ENCODE results near the gene UTP14C.
A peak's percentile ranks its signal among the peaks of the same experiment; 100 is the strongest.
"Not testable (repeated sequence)": the region's sequence is repeated elsewhere in the genome, so short reads cannot be mapped to it uniquely, and the experiment has no call there.

The UTP14C gene

DNA sequence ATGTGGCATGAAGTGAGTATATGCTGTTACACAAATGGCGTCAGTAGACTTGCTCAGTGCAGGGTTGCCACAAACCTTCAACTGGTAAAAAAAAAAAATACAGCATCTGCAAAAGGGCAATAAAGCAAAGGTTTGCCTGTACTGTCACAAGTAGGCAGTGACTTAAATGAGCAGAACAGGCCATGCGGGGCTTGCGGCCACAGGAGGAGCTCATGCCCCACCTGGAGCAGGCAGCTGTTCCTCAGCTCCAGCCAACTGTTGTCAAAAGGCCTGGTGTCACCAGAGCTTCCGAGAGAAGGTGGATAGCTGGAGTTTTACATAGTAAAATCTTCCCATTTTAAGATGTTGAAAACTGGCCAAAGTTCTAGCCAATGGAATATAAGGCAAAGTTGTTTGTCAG lies 20.9 kb upstream of the UTP14C start:
- no peak for DNase-seq

DNA sequence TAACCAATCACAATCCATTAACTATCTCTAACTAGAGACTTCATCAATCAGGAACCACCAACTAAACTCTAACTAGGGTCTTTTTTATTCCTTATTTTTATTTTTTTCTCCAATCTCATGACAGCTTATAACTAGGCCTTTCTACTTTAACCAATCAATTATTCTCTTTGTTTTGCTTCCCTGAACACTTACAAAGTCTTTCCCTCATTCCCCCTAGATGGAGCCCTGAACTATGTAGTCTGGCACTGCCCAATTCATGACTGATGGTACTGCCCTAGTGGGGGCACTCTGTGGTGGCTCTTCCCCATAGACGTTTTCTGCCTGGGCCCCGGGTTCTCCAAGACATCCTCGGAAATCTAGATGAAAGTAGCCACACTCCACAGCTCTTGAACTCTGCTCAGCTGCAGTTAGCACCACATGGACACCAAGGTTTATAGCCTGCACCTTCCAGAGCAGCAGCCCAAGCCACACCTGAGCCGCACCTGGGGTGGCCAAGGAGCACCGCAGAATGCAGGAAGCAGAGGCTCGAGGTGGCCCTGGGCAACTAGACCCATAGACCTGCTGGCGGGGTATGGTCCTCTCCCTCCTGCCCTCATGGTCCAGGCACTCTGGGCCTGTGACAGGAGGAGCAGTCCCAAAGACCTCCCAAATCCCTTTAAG lies 19.9 kb upstream of the UTP14C start:
- no peak for DNase-seq

DNA sequence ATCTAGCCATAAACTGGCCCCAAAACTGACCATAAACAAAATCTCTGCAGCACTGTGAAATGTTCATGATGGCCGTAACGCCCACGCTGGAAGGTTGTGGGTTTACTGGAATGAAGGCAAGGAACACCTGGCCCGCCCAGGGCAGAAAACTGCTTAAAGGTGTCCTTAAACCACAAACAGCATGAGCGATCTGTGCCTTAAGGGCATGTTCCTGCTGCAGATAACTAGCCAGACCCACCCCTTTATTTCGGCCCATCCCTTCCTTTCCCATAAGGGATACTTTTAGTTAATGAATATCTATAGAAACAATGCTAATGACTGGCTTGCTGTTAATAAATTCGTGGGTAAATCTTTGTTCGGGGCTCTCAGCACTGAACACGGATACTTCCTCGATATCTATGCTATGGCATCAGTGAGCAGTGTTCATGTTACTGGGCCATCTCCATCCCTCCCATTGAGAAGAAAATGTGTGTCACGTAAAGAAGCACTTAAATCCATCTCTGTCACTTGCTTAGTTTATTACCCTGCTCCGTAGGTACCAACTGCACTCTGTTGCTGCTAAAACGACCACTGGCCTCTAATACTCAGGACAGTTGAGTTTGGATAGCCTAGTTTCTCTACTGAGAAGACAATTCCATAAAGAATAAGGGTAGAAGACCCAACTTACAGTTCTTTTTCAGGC lies 18.5 kb upstream of the UTP14C start:
- DNase-seq: no peak

DNA sequence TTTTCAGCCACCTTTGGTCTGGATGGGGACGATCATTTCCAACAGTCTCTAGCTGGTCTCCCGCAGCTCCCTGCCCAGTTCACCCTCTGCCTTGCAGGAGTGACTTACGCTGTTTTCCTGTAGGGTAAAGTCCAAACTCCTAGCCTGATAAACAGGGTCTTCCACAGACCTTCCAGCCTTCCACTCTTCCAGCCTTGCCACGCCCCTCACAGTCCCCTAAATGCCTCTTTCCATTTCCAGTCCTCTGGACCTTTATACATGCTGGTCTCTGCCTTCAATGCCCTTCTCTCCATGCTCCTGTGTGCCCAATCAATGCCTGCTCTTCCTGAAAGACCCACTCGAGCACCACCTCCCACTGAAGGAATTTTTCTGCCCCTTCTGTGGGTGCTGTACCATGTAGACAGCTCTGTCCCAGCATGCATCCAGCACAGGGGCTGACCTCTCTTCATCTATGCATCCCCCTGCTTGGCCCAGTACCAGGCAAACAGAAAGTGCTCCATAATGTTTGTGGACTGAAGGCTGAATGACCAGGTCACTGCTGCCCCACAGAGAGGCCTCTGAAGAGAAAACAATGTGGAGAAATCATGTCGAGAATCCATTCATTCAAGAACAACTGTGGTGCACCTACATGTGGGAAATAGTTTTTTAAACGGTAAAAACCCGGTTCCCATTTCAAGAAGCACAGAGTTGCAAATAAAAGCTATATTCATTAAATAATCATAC lies 17.8 kb upstream of the UTP14C start:
- DNase-seq: no peak

DNA sequence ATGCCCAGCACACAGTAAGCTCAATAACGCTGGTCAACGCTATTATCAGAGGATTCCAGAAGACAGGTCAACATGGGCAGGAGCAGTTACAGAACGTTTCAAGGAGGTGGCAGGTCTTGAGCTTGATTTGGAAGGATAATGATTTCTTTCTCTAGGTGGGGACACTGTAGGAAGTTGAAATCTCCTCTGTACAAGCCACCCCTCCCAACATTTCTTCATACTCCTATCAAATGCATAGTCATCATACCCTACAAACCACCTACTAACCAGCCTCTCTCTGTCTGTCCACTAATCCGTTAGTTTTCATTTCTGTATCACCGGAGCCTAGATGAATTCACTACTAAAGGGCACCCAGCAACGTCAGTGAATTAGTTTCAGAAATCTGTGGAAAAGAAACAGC lies 14.5 kb upstream of the UTP14C start:
- DNase-seq: no peak

DNA sequence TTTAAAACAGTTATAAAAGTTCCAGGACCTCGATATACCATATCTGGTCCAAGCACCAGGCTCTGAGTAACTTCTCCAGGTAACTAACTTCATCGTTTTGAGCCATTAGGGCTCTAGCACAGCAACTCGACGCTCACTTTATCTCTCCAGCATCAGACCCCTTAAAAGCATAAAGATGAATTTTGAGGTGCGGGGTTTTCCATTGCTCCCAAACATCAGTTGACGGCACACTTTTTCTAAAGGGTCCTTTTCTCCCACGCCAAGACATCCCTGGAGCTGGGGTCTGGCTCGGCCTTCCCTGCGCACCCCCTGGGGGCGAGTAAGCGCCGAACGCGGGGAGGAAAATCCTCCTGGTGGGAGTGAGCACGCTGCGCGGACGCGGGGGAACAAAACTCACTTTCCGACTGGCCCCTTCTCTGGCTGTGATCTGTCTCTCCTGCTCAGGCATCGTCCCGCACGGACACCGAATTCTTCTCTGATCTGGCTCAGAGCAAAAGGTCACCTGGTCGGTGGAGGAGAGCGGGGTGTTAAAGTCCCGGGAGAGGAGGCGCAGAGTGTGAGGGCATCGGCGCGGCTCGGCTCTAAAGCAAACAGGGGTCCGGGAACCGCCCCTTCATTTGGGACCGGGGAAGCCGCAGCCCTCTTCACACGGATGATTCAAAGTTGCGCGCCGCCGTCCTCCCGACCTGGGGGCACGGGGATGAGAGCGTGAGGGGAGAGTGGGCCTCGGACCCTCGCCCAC lies 13.4 kb upstream of the UTP14C start, which contains the start of gene ATP7B:
Gene ATP7B (minus strand): TSS at position 561 of the 742 bp plus-strand sequence. CDS start 113 bp downstream, at position 448.
- DNase-seq: peak; percentile 3

DNA sequence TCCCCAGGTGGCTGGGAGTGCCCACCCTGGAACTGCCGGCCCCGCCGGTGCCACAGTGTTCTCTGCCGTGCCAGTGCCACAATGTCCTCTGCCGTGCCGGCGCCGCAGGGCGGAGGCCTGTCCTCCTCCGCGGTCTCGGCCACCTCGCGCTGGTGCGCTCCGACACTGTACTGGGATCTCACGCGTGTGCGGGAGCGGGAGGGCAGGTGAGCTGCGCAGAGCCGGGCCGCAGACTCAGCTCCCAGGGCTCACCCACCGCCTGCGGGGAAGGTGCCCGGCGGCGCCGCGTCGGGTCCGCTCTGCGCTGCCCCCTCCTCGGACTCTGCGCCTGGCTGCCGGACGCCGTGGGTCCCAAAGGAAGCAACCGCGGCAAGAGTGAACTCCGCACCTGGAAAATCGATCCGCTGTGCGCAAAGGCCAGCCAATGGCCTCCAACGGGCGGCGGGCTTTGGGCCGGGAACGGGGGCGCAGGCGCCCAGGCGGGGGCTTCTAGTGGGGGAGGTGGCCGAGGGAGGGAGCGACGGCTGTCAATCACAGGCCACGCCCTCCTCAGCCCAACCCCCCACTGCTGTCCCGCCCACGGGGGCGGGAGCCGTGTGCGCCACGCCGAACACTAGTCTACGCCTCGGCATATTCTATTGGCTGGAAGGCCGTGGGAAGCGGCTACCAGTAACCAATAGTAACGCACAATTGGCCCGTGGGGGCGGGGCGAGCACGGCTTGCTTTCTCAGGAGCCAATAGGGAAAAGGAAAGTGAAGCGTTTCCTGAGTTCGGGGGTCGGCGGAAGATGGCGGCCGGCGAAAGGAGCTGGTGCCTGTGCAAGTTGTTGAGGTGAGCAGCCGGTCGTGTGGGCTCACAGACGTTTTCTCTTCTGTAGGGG lies 12.6 kb upstream of the UTP14C start, which contains the start of gene ALG11:
Gene ALG11 (plus strand): TSS at position 767 of the 880 bp plus-strand sequence. CDS start 21 bp downstream, at position 788.
- DNase-seq: peak; percentile 99

DNA sequence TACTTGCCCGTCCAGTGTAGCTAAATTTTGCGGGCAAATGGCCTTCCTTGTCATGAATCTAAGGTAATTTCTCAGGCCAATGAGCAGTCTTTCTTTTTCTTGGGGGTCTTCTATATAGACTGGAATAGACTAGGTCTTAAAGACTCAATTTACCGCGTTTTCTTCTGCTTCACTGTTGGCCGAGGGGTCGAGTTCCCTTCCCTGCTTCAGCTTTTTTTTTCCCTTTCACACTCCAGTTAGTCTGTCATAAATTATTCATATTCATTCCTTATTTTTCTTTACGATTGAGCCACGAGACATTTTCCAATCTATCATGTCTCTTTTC lies 12.0 kb upstream of the UTP14C start:
- no peak for DNase-seq

DNA sequence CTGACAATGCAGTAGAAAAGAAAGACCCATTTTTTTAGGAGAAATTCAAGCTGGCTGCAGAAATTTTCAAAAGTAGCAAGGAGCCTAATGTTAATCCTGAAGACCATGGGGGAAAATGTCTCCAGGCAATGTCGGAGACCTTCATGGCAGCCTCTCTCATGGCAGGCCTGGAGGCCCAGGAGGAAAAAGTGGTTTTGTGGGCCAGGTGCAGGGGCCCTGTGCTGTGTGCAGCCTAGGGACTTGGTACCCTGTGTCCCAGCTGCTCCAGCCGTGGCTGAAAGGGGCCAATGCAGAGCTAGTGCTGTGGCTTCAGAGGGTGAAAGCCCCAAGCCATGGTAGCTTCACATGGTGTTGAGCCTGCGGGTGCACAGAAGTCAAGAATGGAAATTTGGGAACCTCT lies 8.2 kb upstream of the UTP14C start:
- DNase-seq: no peak

DNA sequence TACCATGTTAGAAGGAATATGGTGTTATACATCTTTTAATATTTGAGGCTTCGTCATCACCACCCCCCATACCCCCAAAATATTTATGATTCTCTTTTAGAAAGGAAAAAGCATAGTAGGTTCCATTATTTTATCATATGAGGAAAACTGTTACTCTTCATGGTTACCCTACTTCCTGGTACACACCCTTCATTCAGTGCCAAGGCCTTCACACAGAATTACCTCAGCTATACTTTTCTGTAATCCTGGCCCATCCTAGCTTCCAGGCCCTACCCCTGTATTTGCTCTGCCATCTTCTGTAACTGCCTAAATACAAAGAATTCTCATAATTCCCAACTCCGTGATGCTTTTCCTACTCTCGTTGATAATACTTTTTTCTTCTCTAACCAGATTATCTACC lies 4.3 kb upstream of the UTP14C start:
- no peak for DNase-seq

DNA sequence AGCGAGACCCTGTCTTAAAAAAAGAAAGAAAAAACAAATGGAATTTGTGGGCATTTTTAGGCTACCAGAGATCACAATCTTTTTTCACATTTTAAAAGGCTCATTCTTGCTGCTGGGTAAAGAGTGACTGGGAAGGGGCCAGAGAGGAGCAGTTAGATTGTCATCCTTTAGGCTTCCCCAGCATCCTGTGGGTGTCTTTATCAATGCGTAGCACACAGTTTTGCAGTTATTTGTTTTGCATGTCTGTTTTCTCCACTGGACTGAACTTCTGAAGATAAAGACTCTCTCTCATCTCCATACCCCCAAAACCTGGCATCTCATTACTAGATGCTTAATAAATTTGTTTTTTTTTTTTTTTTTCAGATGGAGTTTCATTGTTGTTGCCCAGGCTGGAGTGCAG lies 2.1 kb upstream of the UTP14C start:
- no peak for DNase-seq

DNA sequence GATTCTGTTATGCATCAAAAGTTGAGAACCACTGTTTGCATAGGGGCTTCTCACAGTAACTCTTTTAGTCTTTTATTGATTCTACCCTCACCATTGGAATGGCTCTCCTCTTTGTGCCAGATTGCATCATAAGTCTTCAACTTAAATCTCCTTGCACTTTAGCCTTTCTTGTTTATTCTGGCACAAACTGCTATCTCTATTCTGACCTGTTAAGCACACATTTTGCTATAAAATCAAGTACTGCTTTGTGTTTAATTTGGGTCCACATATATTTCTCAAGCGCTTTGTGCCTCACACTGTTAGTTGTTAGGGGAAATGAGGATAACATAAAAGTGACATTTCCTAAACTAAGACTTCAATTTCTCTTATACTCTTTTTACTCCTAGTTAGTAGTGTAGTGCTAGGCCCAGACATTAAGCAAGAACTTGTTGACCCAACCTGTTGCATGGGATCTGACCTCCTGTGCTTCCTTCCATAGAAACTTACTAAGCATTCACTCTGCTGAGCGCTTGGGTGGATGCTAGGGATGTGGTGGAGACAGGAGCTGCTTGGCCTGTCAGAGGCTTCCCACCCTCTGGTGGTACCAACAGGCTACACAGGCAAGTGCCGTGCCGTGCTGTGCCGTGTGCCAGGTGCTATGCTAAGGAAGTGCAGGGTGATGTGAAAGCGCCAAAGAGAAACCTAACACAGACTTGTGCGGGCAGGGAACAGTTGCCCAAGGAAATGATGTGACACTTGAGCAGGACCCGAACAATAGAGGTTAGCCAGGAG lies 1.2 kb downstream of the UTP14C start:
- DNase-seq: no peak

DNA sequence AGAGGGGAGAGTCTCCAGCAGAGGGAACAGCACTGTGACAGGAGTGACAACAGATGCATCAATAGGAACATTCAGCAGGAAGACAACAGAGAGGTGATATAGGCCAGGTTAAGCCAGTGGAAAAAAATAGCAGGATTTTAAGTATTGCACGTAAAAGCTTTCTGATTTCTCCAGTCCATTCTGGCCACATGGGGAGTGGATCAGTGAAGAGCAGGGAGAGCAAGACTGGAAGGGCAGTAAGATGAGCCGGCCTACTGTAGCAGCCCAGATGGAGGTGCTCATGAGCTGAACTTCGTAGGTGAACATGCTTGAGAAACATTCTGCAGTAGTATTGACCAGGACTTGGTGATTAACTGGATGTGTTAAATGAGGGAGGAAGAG lies 1.7 kb downstream of the UTP14C start:
- no peak for DNase-seq

DNA sequence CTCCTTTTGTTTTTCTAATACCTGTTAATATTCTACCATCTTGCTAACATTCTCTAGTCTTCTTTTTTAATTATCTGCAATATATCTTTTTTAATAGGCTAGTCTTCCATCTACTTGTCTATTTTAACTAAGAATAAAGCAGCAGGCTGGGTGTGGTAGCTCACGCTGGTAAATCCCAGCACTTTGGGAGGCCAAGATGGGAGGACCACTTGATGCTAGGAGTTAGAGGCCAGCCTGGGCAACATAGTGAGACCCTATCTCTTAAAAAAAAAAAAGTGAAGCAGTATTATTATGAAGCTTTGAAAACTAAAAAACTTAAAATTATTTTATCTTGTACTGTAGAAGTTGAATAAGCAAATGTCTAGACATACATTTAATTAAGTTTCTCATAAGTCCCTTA lies 3.3 kb downstream of the UTP14C start:
- no peak for DNase-seq

DNA sequence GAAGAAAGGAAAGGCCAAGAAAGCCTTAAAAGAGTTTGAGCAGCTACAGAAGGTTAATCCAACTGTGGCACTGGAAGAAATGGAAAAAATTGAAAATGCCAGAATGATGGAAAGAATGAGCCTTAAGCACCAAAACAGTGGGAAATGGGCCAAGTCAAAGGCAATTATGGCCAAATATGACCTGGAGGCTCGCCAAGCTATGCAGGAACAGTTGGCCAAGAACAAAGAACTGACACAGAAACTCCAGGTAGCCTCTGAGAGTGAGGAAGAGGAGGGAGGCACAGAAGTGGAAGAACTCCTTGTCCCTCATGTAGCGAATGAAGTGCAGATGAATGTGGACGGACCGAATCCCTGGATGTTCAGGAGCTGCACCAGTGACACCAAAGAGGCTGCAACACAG lies 5.1 kb downstream of the UTP14C start:
- no peak for DNase-seq

DNA sequence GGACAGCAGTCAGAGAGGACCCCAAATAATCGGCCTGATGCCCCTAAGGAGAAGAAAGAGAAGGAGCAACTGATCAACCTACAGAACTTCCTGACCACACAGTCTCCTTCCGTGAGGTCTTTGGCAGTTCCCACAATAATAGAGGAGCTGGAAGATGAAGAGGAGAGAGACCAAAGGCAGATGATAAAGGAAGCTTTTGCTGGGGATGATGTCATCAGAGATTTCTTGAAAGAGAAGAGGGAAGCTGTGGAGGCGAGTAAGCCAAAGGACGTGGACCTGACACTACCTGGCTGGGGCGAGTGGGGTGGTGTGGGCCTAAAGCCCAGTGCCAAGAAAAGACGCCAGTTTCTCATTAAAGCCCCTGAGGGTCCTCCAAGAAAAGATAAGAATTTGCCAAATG lies 5.9 kb downstream of the UTP14C start:
- DNase-seq: not testable (repeated sequence)

DNA sequence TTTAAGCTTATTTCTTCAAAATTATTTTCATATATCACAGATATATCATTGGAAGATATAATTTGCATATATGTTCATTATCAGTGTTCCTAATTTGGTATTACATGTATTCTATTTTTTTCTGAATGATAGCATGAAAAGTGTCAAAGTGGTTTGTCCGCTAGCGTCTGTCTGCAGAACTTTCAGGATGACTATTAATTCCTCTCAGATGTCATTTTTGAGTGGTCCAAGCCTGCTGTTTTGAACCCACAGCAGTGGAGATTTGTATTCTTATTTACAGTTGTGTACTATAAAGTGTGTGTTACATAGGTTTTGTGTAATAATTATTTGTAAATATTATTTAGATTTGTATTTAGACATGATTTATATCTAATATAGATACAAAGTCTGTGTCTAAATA lies 8.5 kb downstream of the UTP14C start:
- DNase-seq: no peak

DNA sequence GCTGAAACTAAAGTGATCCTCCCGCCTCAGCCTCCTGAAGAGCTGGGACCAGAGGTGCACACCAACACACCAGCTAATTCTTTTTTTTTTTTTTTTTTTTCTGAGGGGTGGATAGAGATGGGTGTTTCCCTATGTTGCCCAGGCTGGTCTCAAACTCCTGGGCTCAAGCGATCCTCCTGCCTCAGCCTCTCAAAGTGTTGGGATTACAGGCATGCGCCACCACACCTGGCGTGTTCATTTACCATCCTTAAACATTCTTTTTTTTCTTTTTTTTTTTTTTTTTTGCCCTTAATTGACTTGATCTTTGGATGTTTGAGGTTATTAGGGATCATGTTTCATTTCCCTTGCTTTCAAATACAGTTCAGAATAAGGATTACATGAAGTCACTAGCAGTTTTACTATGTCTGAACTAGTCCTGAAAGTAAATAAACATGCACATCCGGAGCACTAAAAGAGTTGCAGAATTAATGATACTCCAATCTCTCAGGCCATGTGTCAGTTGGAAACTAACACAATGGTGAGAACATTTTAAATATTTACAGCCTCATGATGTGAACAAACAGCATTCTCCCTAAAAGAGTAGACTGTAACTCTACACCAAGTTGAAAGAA lies 10.2 kb downstream of the UTP14C start:
- no peak for DNase-seq

DNA sequence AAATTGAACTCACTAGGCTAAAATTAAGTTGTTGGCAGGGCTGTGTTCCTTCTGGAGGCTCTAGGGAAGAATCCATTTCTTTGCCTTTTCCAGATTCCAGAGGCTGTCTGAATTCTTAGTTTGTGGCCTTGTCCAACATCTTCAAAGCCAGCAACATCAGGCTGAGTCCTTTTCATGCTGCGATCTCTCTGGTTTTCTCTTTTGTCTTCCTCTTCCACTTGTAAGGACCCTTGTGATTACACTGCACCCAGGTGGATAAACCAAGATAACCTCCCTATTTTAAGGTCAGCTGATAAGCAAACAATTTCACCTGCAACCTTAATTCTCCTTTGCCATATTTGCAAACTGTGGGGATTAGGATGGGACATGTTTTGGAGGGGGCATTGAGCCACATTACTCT lies 11.5 kb downstream of the UTP14C start:
- DNase-seq: no peak

DNA sequence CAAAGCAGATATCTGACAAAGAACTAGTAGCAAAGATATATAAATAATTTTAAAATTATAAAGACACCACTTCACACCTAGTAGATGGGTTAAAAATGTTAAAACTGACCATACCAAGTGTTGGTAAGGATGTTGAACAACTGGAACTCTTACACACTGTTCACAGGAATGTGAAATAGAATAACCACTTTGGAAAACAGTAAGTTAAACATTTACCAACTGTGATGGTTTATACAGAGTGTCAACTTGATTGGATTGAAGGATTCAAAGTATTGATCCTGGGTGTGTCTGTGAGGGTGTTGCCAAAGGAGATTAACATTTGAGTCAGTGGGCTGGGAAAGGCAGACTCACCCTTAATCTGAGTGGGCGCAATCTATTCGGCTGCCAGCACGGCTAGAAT lies 19.2 kb downstream of the UTP14C start:
- no peak for DNase-seq

DNA sequence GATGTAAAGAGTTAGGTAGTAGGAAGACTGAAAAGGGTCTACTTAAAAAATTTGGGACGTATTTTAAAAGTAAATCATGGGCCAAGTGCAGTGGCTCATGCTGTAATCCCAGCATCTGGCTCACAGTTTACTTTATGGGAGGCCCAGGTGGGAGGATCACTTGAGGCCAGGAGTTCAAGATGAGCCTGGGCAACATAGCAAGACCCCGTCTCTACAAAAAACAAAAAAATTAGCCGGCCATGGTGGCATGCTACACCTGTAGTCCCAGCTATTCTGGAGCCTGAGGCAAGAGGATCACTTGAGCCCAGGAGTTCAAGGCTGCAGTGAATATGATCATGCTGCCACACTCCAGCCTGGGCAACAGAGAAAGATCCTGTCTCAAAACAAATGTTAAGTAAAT lies 23.0 kb downstream of the UTP14C start:
- no peak for DNase-seq
